Erythroblast (primary cell): ENCODE data around the gene DRC7.

ENCODE experiments used
- GATA1 ChIP-seq: IDR thresholded peaks from 2 replicates; pipeline ENCODE4 v1.6.1; 2011; ENCODE audit warnings: low read depth, mild to moderate bottlenecking, control low read depth, low read length, moderate library complexity
- POLR2A ChIP-seq: IDR thresholded peaks from 2 replicates; pipeline ENCODE4 v1.6.1; 2011; ENCODE audit warnings: mild to moderate bottlenecking, low read length

- TF ChIP-seq POLR2A (no peak), GATA1 (no peak)
Observed at GRCh38 chr16:57756424-57757325, 62.1 kb downstream of the DRC7 start.
